IMR-90 (cell line): Measurements from ENCODE around the gene ZNF774. TPM values are rescaled to one million over a fixed set of nuclear protein-coding genes. Genes with fewer than 3 reads are reported as not detected.
"Not testable (repeated sequence)": the region's sequence is repeated elsewhere in the genome, so short reads cannot be mapped to it uniquely, and the experiment has no call there.

Experiments used
- ATAC-seq: fragments of 200-7000 bp; cut with Tn5 transposase; 2 replicates; pipeline ENCODE4 v1.9.1; 2020; ENCODE audit warnings: low read depth, mild to moderate bottlenecking, moderate library complexity
- BruUV-seq: library from RNA; stranded (reverse); fragments of 400-500 nt; replicated peaks from 2 replicates; lab custom pipeline; 2021; lab: Mats Ljungman, UMichigan
- CTCF ChIA-PET: fragments of 300-600 bp; formaldehyde crosslinking; extraction: SDS; loops from one replicate; lab custom pipeline; 2021; ENCODE audit warnings: antibody characterized with exemption; lab: Yijun Ruan, JAX
- POLR2A ChIA-PET: fragments of 300-600 bp; sonication (Branson Sonifier 250); formaldehyde crosslinking; loops from one replicate; lab custom pipeline; 2022; ENCODE audit warnings: antibody characterized with exemption; ENCODE audit not compliant: unreplicated experiment; lab: Charles Lee
- DNase-seq: peaks from one replicate; pipeline ENCODE4 v3.0.0; 2013
- H2AFZ ChIP-seq: replicated peaks from 2 replicates; pipeline ENCODE3; 2013; ENCODE audit warnings: low read length, mild to moderate bottlenecking; ENCODE audit not compliant: poor library complexity
- H2AK5ac ChIP-seq: 2 replicates; pipeline ENCODE4 v1.6.1; 2013; ENCODE audit warnings: low read depth, low read length, inconsistent platforms
- H2AK9ac ChIP-seq: replicated peaks from 2 replicates; pipeline ENCODE3; 2013; ENCODE audit warnings: mild to moderate bottlenecking, low read depth, low read length, moderate library complexity; ENCODE audit not compliant: poor library complexity
- H2BK120ac ChIP-seq: 2 replicates; pipeline ENCODE4 v1.6.1; 2013; ENCODE audit warnings: low read depth, low read length, inconsistent platforms
- H2BK15ac ChIP-seq: 3 replicates; pipeline ENCODE4 v1.6.1; 2013; ENCODE audit warnings: low read depth, low read length, inconsistent platforms
- H2BK20ac ChIP-seq: 2 replicates; pipeline ENCODE4 v1.6.1; 2013; ENCODE audit warnings: low read depth, mild to moderate bottlenecking, inconsistent platforms, low read length, moderate library complexity
- H2BK5ac ChIP-seq: 2 replicates; pipeline ENCODE4 v1.6.1; 2013; ENCODE audit warnings: mild to moderate bottlenecking, low read depth, low read length, inconsistent platforms; ENCODE audit not compliant: poor library complexity, severe bottlenecking
- H3K14ac ChIP-seq: replicated peaks from 2 replicates; pipeline ENCODE4 v1.6.1; 2013; ENCODE audit warnings: low read depth, low read length, inconsistent platforms
- H3K18ac ChIP-seq: 2 replicates; pipeline ENCODE4 v1.6.1; 2013; ENCODE audit warnings: low read depth, low read length, control low read depth
- H3K23ac ChIP-seq: 2 replicates; pipeline ENCODE4 v1.6.1; 2013; ENCODE audit warnings: low read depth, low read length, inconsistent platforms
- H3K27ac ChIP-seq: 2 replicates; pipeline ENCODE4 v1.5.1; 2013; ENCODE audit warnings: mild to moderate bottlenecking, control low read depth, low read length; ENCODE audit not compliant: insufficient read depth
- H3K27me3 ChIP-seq: 2 replicates; pipeline ENCODE4 v1.6.1; 2013; ENCODE audit warnings: low read length; ENCODE audit not compliant: control insufficient read depth, insufficient read depth
- H3K36me3 ChIP-seq: 2 replicates; pipeline ENCODE4 v1.6.1; 2013; ENCODE audit warnings: low read length, mixed read lengths; ENCODE audit not compliant: control insufficient read depth, insufficient read depth
- H3K4ac ChIP-seq: 2 replicates; pipeline ENCODE4 v1.6.1; 2013; ENCODE audit warnings: low read depth, low read length, inconsistent platforms
- H3K4me1 ChIP-seq: 2 replicates; pipeline ENCODE4 v1.6.1; 2013; ENCODE audit warnings: low read length, mixed read lengths; ENCODE audit not compliant: control insufficient read depth, insufficient read depth
- H3K4me2 ChIP-seq: 2 replicates; pipeline ENCODE4 v1.6.1; 2013; ENCODE audit warnings: low read depth, mild to moderate bottlenecking, control low read depth, low read length, moderate library complexity
- H3K4me3 ChIP-seq: 2 replicates; pipeline ENCODE4 v1.5.1; 2013; ENCODE audit warnings: low read depth, mild to moderate bottlenecking, control low read depth, low read length, moderate library complexity; ENCODE audit not compliant: insufficient read depth
- H3K56ac ChIP-seq: 2 replicates; pipeline ENCODE4 v1.6.1; 2013; ENCODE audit warnings: low read length, inconsistent platforms; ENCODE audit not compliant: insufficient read depth; ENCODE audit errors: extremely low read depth
- H3K79me1 ChIP-seq, 2 experiments: 2 replicates each; pipeline ENCODE4 v1.6.1; 2013; ENCODE audit warnings: low read length in 2 of 2, inconsistent platforms in 1 of 2, low read depth in 1 of 2
- H3K9ac ChIP-seq: 2 replicates; pipeline ENCODE4 v1.6.1; 2013; ENCODE audit warnings: low read depth, low read length, control low read depth
- H3K9me1 ChIP-seq: 2 replicates; pipeline ENCODE4 v1.6.1; 2013; ENCODE audit warnings: low read length, inconsistent platforms; ENCODE audit not compliant: insufficient read depth
- H3K9me3 ChIP-seq: 2 replicates; pipeline ENCODE4 v1.6.1; 2013; ENCODE audit warnings: low read length; ENCODE audit not compliant: control insufficient read depth, insufficient read depth
- H4K20me1 ChIP-seq: 2 replicates; pipeline ENCODE4 v1.6.1; 2013; ENCODE audit warnings: low read length, inconsistent platforms; ENCODE audit not compliant: insufficient read depth
- H4K5ac ChIP-seq: 2 replicates; pipeline ENCODE4 v1.6.1; 2013; ENCODE audit warnings: mild to moderate bottlenecking, low read depth, low read length, control low read depth
- H4K8ac ChIP-seq, 2 experiments: 2 replicates each; pipeline ENCODE4 v1.6.1; 2013; ENCODE audit warnings: low read depth in 2 of 2, low read length in 2 of 2, control low read depth in 1 of 2, inconsistent platforms in 1 of 2
- H4K91ac ChIP-seq: 2 replicates; pipeline ENCODE4 v1.6.1; 2013; ENCODE audit warnings: low read depth, low read length, inconsistent platforms; ENCODE audit not compliant: insufficient read depth
- WGBS, 2 experiments: methylation state at CpG; one replicate each; pipeline versions ENCODE4 v1.1.5 to v1.1.7; 2013; ENCODE audit warnings: missing lambda C conversion rate in 2 of 2; ENCODE audit not compliant: insufficient read length in 1 of 2; ENCODE audit errors: extremely low coverage in 2 of 2; 5-methylcytosine and 5-hydroxymethylcytosine counted together
- dilution Hi-C: fragments of 300-500 bp; cut with HindIII; formaldehyde crosslinking; loops from one replicate; pipeline ENCODE4 v1.14.3; 2018; ENCODE audit warnings: low sequenced_read_pairs; ENCODE audit not compliant: unreplicated experiment
- in situ Hi-C: fragments of 300-500 bp; cut with MboI; formaldehyde crosslinking; loops from 3 replicates; pipeline ENCODE4 v1.14.3; 2019; ENCODE audit warnings: low sequenced_read_pairs, inconsistent platforms, mixed read lengths
- intact Hi-C: fragments of 100-400 bp; cut with micrococcal nuclease; formaldehyde crosslinking; loops from 2 replicates; pipeline ENCODE4 v1.10.0; 2022
- polyA plus RNA-seq, 3 experiments: library from polyadenylated mRNA; depleted of rRNA; stranded (reverse); fragments of >200 nt; gene quantifications; 2 replicates each; pipeline ENCODE4 v1.2.3, GENCODE V29; 2012; ENCODE audit warnings: low replicate concordance in 1 of 3
- total RNA-seq: library from RNA; depleted of rRNA; stranded (reverse); fragments of >200 nt; gene quantifications from 2 replicates; pipeline ENCODE4 v1.2.3, GENCODE V29; 2012

The ZNF774 gene
- total and polyA plus RNA-seq, 2 of the 4 experiments (the other 2 are of a cell fraction) = 0.91 to 1.1 TPM

DNA sequence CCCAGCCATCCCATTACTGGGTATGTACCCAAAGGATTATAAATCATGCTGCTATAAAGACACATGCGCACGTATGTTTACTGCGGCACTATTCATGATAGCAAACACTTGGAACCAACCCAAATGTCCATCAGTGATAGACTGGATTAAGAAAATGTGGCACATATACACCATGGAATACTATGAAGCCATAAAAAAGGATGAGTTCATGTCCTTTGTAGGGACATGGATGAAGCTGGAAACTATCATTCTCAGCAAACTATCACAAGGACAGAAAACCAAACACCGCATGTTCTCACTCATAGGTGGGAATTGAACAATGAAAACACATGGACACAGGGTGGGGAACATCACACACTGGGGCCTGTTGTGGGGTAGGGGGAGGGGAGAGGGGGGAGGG is 58.2 kb downstream of the ZNF774 start:
- POLR2A ChIA-PET, H2BK120ac ChIP-seq, H3K4ac ChIP-seq, H3K27ac ChIP-seq, H3K14ac ChIP-seq, H3K23ac ChIP-seq, H3K9me3 ChIP-seq, intact Hi-C loops, H3K56ac ChIP-seq, BruUV-seq, H2AFZ ChIP-seq, in situ Hi-C loops, H4K5ac ChIP-seq, H4K91ac ChIP-seq, H3K27me3 ChIP-seq, H3K4me3 ChIP-seq, dilution Hi-C loops, H3K18ac ChIP-seq, H4K8ac ChIP-seq, DNase-seq, H2AK5ac ChIP-seq, H3K9ac ChIP-seq, H2BK15ac ChIP-seq, ATAC-seq, CTCF ChIA-PET, H2BK5ac ChIP-seq, H2AK9ac ChIP-seq, H3K36me3 ChIP-seq, H3K4me2 ChIP-seq, H2BK20ac ChIP-seq: not testable (repeated sequence)
- Histone ChIP-seq H3K79me1 (peaks cover 4 to 62% of the 10 kb centered on the region in 2 experiments), H4K20me1 (peaks cover 41% of the 10 kb centered on the region), H3K4me1 (peaks cover 18% of the 10 kb centered on the region), H3K9me1 (peaks cover 11% of the 10 kb centered on the region)
- no CpG with 5 or more reads among the region's 4 CpGs for WGBS, 2 experiments
